Thyroid gland (tissue), 4 donors: ENCODE data around the gene AIP.

ENCODE experiments used
- CTCF ChIP-seq, 6 experiments: fragments of 200-600 bp in 3 of 6; fragments of 450-650 bp in 3 of 6; sonication (generic) in 3 of 6; IDR thresholded peaks; one replicate each; pipeline ENCODE4 v1.5.1; 2016 to 2019; ENCODE audit warnings: antibody characterized with exemption in 6 of 6, mild to moderate bottlenecking in 2 of 6, inconsistent platforms in 1 of 6, moderate library complexity in 1 of 6
- POLR2A ChIP-seq, 2 donors: fragments of 450-650 bp; IDR thresholded peaks; one replicate each; pipeline ENCODE4 v1.6.1; 2017; ENCODE audit warnings: antibody characterized with exemption in 2 of 2, mild to moderate bottlenecking in 2 of 2, moderate library complexity in 1 of 2

- TF ChIP-seq POLR2A (IDR thresholded peaks at IDR 0.05) (no peak), CTCF (IDR thresholded peaks at IDR 0.05) (no peak)
Observed at GRCh38 chr11:67448220-67448609, 34.6 kb upstream of the AIP start.
